ENCODE measurements around the gene NOD1.

DNA sequence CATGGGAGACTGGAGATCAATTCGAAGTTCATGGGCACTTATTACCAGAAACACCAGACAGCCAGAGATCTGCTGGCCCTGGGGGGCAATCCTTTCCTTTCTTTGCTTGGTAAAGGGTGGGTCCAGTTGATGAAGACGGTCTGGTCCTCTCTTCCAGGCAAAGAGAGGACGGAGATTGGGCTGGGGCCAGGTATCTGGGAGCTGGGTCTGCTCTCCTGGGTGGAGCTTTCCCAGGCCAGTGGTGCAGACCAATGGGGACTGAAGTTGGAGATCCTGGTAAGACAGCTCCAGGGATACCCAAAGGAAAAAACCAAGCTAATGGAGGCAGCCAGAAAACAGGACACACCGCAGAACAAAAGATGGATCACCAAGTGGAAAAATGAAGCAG lies 18.3 kb downstream of the NOD1 start:
- TF ChIP-seq, protein P1, sequence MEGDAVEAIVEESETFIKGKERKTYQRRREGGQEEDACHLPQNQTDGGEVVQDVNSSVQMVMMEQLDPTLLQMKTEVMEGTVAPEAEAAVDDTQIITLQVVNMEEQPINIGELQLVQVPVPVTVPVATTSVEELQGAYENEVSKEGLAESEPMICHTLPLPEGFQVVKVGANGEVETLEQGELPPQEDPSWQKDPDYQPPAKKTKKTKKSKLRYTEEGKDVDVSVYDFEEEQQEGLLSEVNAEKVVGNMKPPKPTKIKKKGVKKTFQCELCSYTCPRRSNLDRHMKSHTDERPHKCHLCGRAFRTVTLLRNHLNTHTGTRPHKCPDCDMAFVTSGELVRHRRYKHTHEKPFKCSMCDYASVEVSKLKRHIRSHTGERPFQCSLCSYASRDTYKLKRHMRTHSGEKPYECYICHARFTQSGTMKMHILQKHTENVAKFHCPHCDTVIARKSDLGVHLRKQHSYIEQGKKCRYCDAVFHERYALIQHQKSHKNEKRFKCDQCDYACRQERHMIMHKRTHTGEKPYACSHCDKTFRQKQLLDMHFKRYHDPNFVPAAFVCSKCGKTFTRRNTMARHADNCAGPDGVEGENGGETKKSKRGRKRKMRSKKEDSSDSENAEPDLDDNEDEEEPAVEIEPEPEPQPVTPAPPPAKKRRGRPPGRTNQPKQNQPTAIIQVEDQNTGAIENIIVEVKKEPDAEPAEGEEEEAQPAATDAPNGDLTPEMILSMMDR (IDR thresholded peaks at IDR 0.05), result no peak
- no peak for TF ChIP-seq POLR2A (IDR thresholded peaks at IDR 0.05)

Measured in heart left ventricle (tissue), 13 donors.